GM20000 (cell line): ENCODE results near the gene ZSWIM4.

ENCODE experiments used
- DNase-seq: peaks from one replicate; pipeline ENCODE4 v3.0.0; 2012; ENCODE audit warnings: low spot score
- TF ChIP-seq, protein P1 (sequence below): IDR thresholded peaks from 2 replicates; pipeline ENCODE4 v1.5.1; 2012; ENCODE audit warnings: mild to moderate bottlenecking, control low read depth; ENCODE audit errors: extremely low read depth, missing control alignments

ZSWIM4 gene

GRCh38 chr19:13825489-13826441, 30.5 kb downstream of the ZSWIM4 start:
- TF ChIP-seq, protein P1, sequence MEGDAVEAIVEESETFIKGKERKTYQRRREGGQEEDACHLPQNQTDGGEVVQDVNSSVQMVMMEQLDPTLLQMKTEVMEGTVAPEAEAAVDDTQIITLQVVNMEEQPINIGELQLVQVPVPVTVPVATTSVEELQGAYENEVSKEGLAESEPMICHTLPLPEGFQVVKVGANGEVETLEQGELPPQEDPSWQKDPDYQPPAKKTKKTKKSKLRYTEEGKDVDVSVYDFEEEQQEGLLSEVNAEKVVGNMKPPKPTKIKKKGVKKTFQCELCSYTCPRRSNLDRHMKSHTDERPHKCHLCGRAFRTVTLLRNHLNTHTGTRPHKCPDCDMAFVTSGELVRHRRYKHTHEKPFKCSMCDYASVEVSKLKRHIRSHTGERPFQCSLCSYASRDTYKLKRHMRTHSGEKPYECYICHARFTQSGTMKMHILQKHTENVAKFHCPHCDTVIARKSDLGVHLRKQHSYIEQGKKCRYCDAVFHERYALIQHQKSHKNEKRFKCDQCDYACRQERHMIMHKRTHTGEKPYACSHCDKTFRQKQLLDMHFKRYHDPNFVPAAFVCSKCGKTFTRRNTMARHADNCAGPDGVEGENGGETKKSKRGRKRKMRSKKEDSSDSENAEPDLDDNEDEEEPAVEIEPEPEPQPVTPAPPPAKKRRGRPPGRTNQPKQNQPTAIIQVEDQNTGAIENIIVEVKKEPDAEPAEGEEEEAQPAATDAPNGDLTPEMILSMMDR = no peak
- DNase-seq = no peak

GRCh38 chr19:13826652-13827235, 31.5 kb downstream of the ZSWIM4 start:
- no peak for DNase-seq
- TF ChIP-seq, protein P1 = no peak

DNA sequence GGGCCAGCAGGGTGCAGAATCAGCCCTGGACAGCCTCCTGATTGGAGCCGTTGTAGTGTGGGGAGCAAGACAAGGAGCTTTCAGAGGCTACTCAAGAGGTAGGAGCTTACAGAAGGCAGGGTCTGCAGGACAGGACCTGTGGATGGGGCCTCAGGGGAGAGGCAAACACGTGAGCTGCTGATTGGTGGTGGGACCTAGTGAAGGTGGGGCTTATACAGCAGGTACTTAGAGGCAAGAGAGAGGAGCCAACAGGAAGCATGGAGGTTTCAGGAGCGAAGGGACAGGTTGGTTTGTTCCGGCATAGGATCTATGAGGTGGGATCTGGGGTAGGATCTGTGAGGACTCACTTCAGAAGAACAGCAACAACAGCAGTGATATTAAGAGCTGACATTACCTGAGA, 32.4 kb downstream of the ZSWIM4 start:
- DNase-seq = no peak
- TF ChIP-seq, protein P1 = no peak

GRCh38 chr19:13830114-13830740, 35.0 kb downstream of the ZSWIM4 start:
- TF ChIP-seq, protein P1 = no peak
- DNase-seq = no peak

DNA sequence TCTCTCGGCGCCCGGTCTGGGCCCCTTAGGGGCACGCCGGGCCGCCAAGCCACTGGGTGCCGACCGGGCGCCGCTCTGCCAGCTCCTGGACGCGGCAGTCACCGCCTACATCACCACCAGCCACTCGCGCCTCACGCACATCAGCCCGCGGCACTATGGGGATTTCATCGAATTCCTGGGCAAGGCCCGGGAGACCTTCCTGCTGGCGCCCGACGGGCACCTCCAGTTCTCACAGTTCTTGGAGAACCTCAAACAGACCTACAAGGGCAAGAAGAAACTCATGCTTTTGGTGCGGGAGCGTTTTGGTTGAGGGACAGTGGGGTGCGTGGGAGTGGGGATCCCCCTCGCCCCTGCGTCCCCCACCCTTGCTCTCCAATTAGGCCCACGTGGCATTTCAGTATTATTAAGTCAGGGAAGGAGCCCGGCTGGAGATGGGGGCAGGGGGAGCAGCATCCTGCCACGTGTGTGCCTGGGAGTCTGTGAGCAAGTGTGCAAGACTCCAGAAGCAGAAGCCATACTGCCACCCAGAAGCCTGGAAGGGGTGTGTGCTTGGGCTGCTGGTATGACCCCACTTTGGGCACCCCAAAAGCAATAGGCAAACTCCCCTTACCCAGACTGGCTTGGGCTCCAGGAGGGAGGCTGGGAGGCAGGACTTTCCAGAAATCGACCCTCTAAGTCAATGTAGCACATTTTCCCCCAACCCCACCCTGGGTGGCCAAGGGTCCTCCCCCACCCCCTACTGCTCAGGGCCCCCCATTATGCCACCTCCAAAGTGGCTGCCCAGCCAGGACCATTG, 35.7 kb downstream of the ZSWIM4 start:
- TF ChIP-seq, protein P1 = no peak
- DNase-seq = no peak

DNA sequence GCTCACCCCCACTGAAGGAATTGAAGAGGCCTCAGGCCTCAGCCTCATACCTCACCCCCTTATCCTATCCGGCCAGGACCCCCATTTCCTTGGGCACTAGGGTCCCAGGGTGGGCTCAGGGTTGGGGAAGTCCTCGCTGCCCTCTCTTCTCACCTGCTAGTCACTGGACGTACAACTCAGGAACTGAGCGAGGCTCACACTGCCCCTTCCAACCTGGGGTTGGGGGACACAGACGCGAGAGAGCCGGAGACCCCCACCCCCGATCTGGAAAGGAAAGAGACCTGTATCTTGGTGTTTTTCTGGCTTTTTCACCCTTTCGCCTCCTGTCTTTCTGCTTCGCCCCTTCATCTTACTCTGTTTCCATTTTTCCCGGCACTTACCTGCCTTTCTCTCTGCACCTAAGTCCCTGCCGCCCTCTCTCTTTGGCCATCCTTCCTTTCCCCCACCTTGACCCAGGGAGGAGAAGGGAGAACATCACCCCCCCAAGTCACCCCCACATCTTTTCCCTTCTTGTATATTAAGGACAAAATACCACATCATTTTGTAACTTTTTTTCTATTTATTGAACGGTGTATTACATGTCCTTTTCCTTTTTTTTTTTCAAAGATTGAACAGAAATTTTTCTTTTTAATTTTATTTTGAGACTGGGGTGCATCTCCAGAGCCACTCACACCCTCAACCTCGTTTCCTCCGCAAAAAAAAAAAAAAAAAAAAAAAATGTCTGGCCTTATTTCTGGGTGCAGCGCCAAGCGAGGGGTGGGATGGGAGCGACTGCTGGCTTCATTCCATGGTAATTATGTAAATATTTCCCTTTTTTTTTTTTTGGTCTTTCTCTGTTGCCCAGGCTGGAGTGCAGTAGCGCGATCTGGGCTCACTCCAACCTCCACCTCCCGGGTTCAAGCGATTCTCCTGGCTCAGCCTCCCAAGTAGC, 36.6 kb downstream of the ZSWIM4 start:
- DNase-seq = no peak
- TF ChIP-seq, protein P1 = no peak
